Spleen (tissue), 11 donors: ENCODE data around the gene ZFP62. TPM values are rescaled to one million over a fixed set of nuclear protein-coding genes. Genes with fewer than 3 reads are reported as not detected.

Experiments
- DNase-seq: peaks from one replicate; pipeline ENCODE4 v3.0.0-alpha.2; 2020
- H3K27ac ChIP-seq, 8 donors: fragments of 200-600 bp; sonication (generic) in 7 of 8; 1 replicate in 4 of 8; 2 replicates in 4 of 8; pipeline versions ENCODE4 v1.5.0 to v1.8.0; 2016 to 2021; ENCODE audit warnings: inconsistent platforms in 4 of 8, mild to moderate bottlenecking in 4 of 8, moderate library complexity in 1 of 8
- H3K27me3 ChIP-seq, 7 donors: fragments of 200-600 bp; sonication (generic) in 6 of 7; replicated peaks in 1 of 7; 1 replicate in 4 of 7; 2 replicates in 3 of 7; pipeline versions ENCODE4 v1.5.0 to v1.8.0; 2016 to 2021; ENCODE audit warnings: inconsistent platforms in 3 of 7, mild to moderate bottlenecking in 1 of 7
- H3K36me3 ChIP-seq, 6 donors: fragments of 200-600 bp; sonication (generic) in 5 of 6; 1 replicate in 4 of 6; 2 replicates in 2 of 6; pipeline versions ENCODE4 v1.5.0 to v1.8.0; 2016 to 2021; ENCODE audit warnings: inconsistent platforms in 2 of 6
- H3K4me1 ChIP-seq, 6 donors: fragments of 200-600 bp; sonication (generic) in 5 of 6; 1 replicate in 3 of 6; 2 replicates in 3 of 6; pipeline versions ENCODE4 v1.5.0 to v1.8.0; 2016 to 2021; ENCODE audit warnings: inconsistent platforms in 3 of 6
- H3K4me3 ChIP-seq, 8 donors: fragments of 200-600 bp; sonication (generic) in 7 of 8; 1 replicate in 4 of 8; 2 replicates in 4 of 8; pipeline versions ENCODE4 v1.5.0 to v1.8.0; 2016 to 2021; ENCODE audit warnings: inconsistent platforms in 4 of 8, mild to moderate bottlenecking in 4 of 8, moderate library complexity in 2 of 8
- H3K9me3 ChIP-seq, 8 donors: fragments of 200-600 bp; sonication (generic) in 7 of 8; 1 replicate in 4 of 8; 2 replicates in 4 of 8; pipeline versions ENCODE4 v1.5.0 to v1.8.0; 2016 to 2021; ENCODE audit warnings: inconsistent platforms in 4 of 8
- POLR2A ChIP-seq, 3 donors: fragments of 450-650 bp; IDR thresholded peaks; one replicate each; pipeline ENCODE4 v1.5.1; 2017; ENCODE audit warnings: antibody characterized with exemption in 3 of 3, mild to moderate bottlenecking in 1 of 3
- POLR2AphosphoS5 ChIP-seq, 3 donors: sonication (generic); formaldehyde crosslinking; IDR thresholded peaks; one replicate each; pipeline ENCODE4 v1.5.1; 2017; ENCODE audit warnings: antibody characterized with exemption in 3 of 3
- WGBS, 5 donors: extraction: QIAGEN DNeasy Blood & Tissue Kit in 3 of 5; methylation state at CpG; one replicate each; pipeline versions ENCODE4 v1.1.5 to v1.1.7; 2013 to 2018; 5-methylcytosine and 5-hydroxymethylcytosine counted together
- intact Hi-C: fragments of 100-400 bp; cut with DNase I; formaldehyde crosslinking; loops from one replicate; pipeline ENCODE4 v1.15.0; 2023; ENCODE audit warnings: low total_unique reads
- polyA plus RNA-seq, 3 donors: library from polyadenylated mRNA; stranded (reverse); fragments of 200-250 nt; gene quantifications; one replicate each; pipeline ENCODE4 v1.2.1, GENCODE V29; 2013
- total RNA-seq, 7 donors: library from RNA; depleted of rRNA in 3 of 7; stranded (reverse); fragments of >200 nt in 3 of 7; fragmentation: NEBNext Ultra II Directional in 4 of 7; extraction: Animal tissue kit (Norgen Biotek cat#: 25700) in 4 of 7; gene quantifications; one replicate each; pipeline versions ENCODE4 v1.1.0 to v1.2.1, GENCODE V29; 2016 to 2021
- TF ChIP-seq, protein P1 (sequence below), 11 experiments: fragments of 200-600 bp in 7 of 11; fragments of 450-650 bp in 4 of 11; sonication (generic) in 4 of 11; IDR thresholded peaks in 8 of 11; conservative IDR thresholded peaks in 3 of 11; 1 replicate in 7 of 11; 2 replicates in 4 of 11; pipeline versions ENCODE4 v1.4.0 to v1.8.0; 2016 to 2021; ENCODE audit warnings: antibody characterized with exemption in 11 of 11, inconsistent platforms in 4 of 11, mild to moderate bottlenecking in 1 of 11
- donor health status: healthy with polysubstance abuse.
- donor health status: DM: no; HTN: no; CAD: no; lungs with moderate emphysema.
- donor health status: DM: no; HTN: no; CAD: no.
- donor health status: Bipolar disorder and iron deficiency.
- donor health status: healthy.
- donor health status: DM: no; HTN: no; CAD: no.
- donor health status: DM: yes; HTN: yes; CAD: no.

Gene ZFP62
- total and polyA plus RNA-seq, 10 donors, result 20.2 to 31.5 (median 27.6) TPM

GRCh38 chr5:180839227-180839626 lies 21.8 kb downstream of the ZFP62 start:
- Histone ChIP-seq H3K36me3 (peaks cover 3 to 43% (median 30%) of the 10 kb centered on the region in 6 donors), H3K4me1 (peaks cover 0 to 21% (median 2%) of the 10 kb centered on the region in 6 donors), H3K4me3 (no peak overlapping the region), H3K9me3 (peaks cover 0 to 5% (median 0%) of the 10 kb centered on the region in 8 donors), H3K27me3 (no peaks in the 10 kb centered on the region), H3K27ac (no peak overlapping the region)
- no peak for DNase-seq
- TF ChIP-seq POLR2A (IDR thresholded peaks at IDR 0.05) (no peak), POLR2AphosphoS5 (IDR thresholded peaks at IDR 0.05) (no peak)
- TF ChIP-seq, protein P1, sequence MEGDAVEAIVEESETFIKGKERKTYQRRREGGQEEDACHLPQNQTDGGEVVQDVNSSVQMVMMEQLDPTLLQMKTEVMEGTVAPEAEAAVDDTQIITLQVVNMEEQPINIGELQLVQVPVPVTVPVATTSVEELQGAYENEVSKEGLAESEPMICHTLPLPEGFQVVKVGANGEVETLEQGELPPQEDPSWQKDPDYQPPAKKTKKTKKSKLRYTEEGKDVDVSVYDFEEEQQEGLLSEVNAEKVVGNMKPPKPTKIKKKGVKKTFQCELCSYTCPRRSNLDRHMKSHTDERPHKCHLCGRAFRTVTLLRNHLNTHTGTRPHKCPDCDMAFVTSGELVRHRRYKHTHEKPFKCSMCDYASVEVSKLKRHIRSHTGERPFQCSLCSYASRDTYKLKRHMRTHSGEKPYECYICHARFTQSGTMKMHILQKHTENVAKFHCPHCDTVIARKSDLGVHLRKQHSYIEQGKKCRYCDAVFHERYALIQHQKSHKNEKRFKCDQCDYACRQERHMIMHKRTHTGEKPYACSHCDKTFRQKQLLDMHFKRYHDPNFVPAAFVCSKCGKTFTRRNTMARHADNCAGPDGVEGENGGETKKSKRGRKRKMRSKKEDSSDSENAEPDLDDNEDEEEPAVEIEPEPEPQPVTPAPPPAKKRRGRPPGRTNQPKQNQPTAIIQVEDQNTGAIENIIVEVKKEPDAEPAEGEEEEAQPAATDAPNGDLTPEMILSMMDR (IDR thresholded peaks at IDR 0.05 in 8 of 11, conservative IDR thresholded peaks at IDR 0.05 in 3 of 11), result no peak
- intact Hi-C loops, result no loop called here
- whole genome bisulfite sequencing, 5 donors, result 96 to 100% (median 99%) methylated on average over 2 of the region's 2 CpGs

- TF ChIP-seq, protein P1 (IDR thresholded peaks at IDR 0.05 in 8 of 11, conservative IDR thresholded peaks at IDR 0.05 in 3 of 11), result no peak
- no peak for TF ChIP-seq POLR2A (IDR thresholded peaks at IDR 0.05)
- TF ChIP-seq POLR2AphosphoS5 (IDR thresholded peaks at IDR 0.05), result no peak
- H3K9me3 ChIP-seq, result peaks cover 0 to 5% (median 0%) of the 10 kb centered on the region in 8 donors
- H3K27me3 ChIP-seq, result no peaks in the 10 kb centered on the region
- peaks cover 3 to 48% (median 30%) of the 10 kb centered on the region in 6 donors for H3K36me3 ChIP-seq
- DNase-seq, result no peak
- intact Hi-C loops, result no loop called here
- H3K4me3 ChIP-seq, result no peak overlapping the region
- H3K27ac ChIP-seq, result no peak overlapping the region
- 96 to 100% (median 98%) methylated on average over 4 of the region's 4 CpGs for WGBS, 5 donors
- peaks cover 7 to 38% (median 19%) of the 10 kb centered on the region in 6 donors for H3K4me1 ChIP-seq
Observed at GRCh38 chr5:180837478-180837877, 23.6 kb downstream of the ZFP62 start.

GRCh38 chr5:180832638-180833068 lies 28.4 kb downstream of the ZFP62 start:
- peaks cover 3 to 52% (median 27%) of the 10 kb centered on the region in 6 donors for H3K36me3 ChIP-seq
- intact Hi-C loops, result no loop called here
- peaks cover 16 to 65% (median 41%) of the 10 kb centered on the region in 6 donors for H3K4me1 ChIP-seq
- H3K9me3 ChIP-seq, result peaks cover 0 to 18% (median 8%) of the 10 kb centered on the region in 8 donors
- WGBS, 5 donors, result 28 to 57% (median 47%) methylated on average over 2 of the region's 2 CpGs
- H3K27me3 ChIP-seq, result no peaks in the 10 kb centered on the region
- peak in 1 of 3 donors; percentile 14 for TF ChIP-seq POLR2AphosphoS5 (IDR thresholded peaks at IDR 0.05)
- TF ChIP-seq POLR2A (IDR thresholded peaks at IDR 0.05), result no peak
- DNase-seq, result no peak
- peak overlapping the region in 7 of 8 donors; percentile 69 to 86 (median 76) for H3K4me3 ChIP-seq
- H3K27ac ChIP-seq, result peak overlapping the region; percentile 98 to 100 (median 99)

DNA sequence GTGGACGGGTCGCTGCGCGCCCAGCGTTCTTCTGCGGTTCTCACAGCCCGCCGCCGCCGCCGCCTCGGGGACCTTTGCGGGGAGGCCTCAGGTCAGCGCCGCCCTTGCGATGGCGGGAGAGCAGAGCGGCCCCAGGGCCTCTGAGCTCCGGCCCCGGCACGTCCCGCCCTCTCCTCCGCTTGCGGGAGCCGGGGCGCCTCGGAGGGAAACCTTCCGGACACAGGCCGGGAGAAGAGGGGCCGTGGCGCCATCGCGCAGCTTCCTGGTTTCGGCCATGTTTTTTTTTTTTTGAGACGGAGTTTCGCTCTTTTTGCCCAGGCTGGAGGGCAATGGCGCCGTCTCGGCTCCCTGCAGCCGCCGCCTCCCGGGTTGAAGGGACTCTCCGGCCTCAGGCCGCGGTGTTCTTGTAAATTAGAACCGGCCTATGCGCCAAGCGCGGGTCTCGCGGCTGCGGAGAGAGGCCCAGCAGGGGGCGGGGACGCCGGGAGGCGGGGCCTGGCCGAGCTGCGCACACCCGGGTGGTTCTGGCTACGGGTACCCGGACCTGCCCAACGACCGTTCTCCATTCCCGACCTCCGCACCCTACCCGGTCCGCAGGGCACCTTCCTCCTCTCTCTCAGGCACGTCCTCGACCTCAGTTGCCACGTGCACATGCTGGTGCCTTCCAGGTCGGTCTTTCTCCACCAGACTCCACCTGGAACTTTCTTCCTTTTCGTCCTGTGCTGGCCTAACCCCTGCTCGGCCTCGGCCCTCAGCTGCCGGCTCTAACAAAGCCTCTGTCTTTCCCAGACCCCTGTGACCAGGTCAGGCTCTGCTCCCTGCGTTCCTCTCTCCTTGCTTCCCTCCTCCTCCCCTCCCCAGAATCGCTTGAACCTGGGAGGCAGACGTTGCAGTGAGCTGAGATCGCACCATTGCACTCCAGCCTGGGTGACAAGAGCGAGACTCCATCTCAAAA lies 29.7 kb downstream of the ZFP62 start:
- Histone ChIP-seq H3K27ac (peak overlapping the region; percentile 98 to 100 (median 99)), H3K4me3 (peak overlapping the region; percentile 69 to 91 (median 76)), H3K4me1 (peaks cover 16 to 65% (median 41%) of the 10 kb centered on the region in 6 donors), H3K27me3 (no peaks in the 10 kb centered on the region), H3K9me3 (peaks cover 0 to 18% (median 8%) of the 10 kb centered on the region in 8 donors), H3K36me3 (peaks cover 0 to 40% (median 15%) of the 10 kb centered on the region in 6 donors)
- TF ChIP-seq POLR2AphosphoS5 (IDR thresholded peaks at IDR 0.05), result peak; percentile 92 to 94 (median 93)
- TF ChIP-seq, protein P1 (IDR thresholded peaks at IDR 0.05 in 8 of 11, conservative IDR thresholded peaks at IDR 0.05 in 3 of 11), result peak in 7 of 11 experiments; percentile 19 to 63 (median 46)
- peak in 1 of 3 donors; percentile 69 for TF ChIP-seq POLR2A (IDR thresholded peaks at IDR 0.05)
- peak; percentile 97 for DNase-seq
- intact Hi-C loops, result no loop called here
- 1 to 2% (median 1%) methylated on average over 57 to 80 of the region's 80 CpGs for whole genome bisulfite sequencing, 5 donors
